ENCODE measurements around the gene SCYGR1.
"Not testable (repeated sequence)": the region's sequence is repeated elsewhere in the genome, so short reads cannot be mapped to it uniquely, and the experiment has no call there.

SCYGR1 gene

GRCh38 chr2:227402321-227402720 is 14.6 kb upstream of the SCYGR1 start:
- DNase-seq = no peak

DNA sequence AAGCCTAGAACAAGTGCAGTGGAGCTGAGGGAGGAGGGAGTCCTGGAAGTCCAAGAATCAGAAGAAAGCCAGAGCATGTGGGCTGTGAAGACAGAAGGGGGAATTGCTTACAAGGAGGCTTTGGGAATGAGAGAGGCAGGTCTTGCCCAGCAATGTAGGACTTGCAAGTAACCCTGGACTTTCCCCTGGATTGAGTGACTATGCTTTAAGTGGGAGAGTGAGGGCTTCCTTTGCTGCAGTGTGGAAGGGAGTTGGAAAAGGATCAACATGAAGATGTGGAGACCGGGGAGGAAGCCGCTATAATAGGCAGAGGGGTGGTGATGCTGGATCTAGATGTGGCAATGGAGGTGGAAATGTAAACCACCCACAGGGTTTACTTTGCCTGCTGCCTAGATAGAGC is 13.8 kb upstream of the SCYGR1 start:
- DNase-seq = no peak

GRCh38 chr2:227398684-227399670 is 11.2 kb upstream of the SCYGR1 start:
- DNase-seq = no peak

DNA sequence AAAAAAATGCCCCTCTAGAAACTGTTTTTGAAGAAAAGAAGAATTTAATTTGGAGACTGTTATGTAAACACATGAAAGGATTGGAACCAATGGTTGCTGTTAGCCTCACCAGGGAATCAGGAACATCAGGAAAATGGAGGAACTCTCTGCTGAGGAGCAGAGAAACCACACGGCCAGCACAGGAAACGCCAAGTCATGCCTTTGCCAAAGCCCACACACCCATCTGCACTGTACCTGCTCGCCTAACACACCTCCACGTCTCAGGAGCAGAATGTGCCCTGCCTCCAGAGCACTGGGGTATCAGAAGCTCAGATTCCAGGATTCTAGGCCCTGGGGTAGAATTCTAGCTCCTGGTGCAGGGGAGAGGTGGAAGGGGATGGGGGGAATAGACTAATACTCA is 9.8 kb upstream of the SCYGR1 start:
- no peak for DNase-seq

- no peak for DNase-seq
Observed at GRCh38 chr2:227395556-227395955, 7.8 kb upstream of the SCYGR1 start.

- no peak for DNase-seq
Observed at GRCh38 chr2:227394401-227394800, 6.7 kb upstream of the SCYGR1 start.

- DNase-seq = no peak
Observed at GRCh38 chr2:227390468-227391256, 2.9 kb upstream of the SCYGR1 start.

GRCh38 chr2:227389661-227390060 is 1.9 kb upstream of the SCYGR1 start:
- DNase-seq = no peak

GRCh38 chr2:227389231-227389630 is 1.5 kb upstream of the SCYGR1 start:
- DNase-seq = no peak

GRCh38 chr2:227388537-227389011 is 825 bp upstream of the SCYGR1 start:
- DNase-seq = no peak

GRCh38 chr2:227386630-227387029 is 1.1 kb downstream of the SCYGR1 start:
- no peak for DNase-seq

DNA sequence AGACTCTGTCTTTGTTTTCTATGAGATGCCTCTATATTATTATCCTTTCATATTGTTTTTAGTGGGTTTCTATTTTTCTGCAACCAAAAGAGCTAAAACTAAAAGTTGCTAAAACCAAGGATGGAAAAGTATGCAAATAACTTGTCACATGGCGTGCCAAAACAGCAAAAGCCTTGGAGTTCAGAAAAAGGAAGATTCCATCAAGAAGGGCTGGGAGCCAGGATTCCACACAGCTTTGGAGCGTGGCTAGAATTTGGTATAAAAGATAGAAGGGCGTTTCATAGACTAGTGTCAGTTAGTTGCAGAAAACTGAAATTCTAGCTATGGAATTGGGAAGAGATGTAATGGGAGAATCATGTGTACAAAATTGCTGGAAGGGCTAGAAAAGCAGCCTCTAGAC is 4.1 kb downstream of the SCYGR1 start:
- no peak for DNase-seq

GRCh38 chr2:227382241-227382835 is 5.4 kb downstream of the SCYGR1 start:
- DNase-seq = not testable (repeated sequence)

- no peak for DNase-seq
Observed at GRCh38 chr2:227379095-227379494, 8.7 kb downstream of the SCYGR1 start, which contains the start of gene TM4SF20. Gene TM4SF20, minus strand, starts transcription at chr2:227379306. Its CDS starts 38 bp downstream, at chr2:227379268.

DNA sequence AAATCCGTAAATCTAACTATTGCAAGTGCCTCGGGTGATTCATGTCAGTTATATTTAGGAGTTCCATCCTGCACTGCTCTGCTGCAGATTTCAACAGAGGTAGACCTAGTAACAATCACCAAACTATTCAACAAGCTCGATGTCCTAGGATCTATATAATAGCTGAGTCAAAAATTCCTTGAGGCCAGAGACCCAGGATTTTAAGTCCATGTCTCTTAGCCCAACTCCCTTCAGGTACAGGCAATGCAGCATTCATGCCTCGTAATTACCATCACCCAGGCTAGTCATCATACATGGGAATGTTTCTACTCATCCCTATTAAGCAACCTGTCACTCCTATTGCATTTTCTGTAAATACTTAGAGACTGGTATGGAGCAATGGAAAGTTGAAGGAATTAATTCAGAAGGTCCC is 9.4 kb downstream of the SCYGR1 start:
- no peak for DNase-seq

GRCh38 chr2:227377467-227378351 is 10.0 kb downstream of the SCYGR1 start:
- no peak for DNase-seq

GRCh38 chr2:227376656-227377396 is 10.9 kb downstream of the SCYGR1 start:
- no peak for DNase-seq

DNA sequence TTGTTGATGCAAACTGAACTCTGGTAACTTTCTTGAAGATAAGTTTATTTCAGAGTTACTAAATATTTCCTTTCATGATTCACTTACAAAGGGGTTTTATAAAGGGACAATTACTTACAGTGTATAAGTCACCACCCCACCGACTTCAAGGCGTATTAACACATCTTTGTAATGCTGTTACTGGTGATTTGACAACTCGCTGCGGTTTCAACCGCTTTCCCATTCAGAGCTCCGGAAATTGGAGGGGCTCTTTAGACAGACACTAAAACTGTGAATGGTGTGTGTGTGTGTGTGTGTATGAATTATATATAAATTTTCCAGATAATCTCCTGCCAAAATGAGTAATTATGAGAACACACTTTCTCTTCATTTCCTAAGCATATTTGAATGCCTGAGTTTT is 13.6 kb downstream of the SCYGR1 start:
- DNase-seq = peak in 1 of 5 donors; percentile 39

GRCh38 chr2:227373389-227373788 is 14.4 kb downstream of the SCYGR1 start:
- DNase-seq = no peak

DNA sequence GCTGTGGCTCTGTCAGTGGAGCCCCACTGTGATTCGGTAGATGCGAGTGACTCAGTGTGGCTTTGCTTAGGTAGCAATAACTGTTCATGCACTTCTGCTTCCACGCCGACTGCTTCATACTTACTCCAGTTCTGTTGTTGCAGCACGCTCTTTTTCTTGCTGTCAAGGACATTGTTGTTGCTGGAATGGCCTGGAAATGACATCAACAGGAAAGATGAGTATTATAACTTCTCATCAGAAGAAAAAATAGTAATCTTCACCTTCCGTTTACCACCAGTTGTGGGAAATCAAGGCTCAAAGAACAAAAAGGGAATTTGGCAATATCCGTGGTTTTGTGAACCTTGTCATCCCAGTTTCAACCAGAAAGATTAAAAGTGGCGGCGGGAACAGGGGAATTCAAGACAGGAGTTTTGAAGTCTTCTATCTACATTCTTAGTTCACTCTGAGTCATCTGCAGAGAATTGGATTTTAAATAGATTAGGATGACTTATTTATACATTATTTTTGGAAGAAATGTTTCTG is 16.9 kb downstream of the SCYGR1 start:
- DNase-seq = no peak

DNA sequence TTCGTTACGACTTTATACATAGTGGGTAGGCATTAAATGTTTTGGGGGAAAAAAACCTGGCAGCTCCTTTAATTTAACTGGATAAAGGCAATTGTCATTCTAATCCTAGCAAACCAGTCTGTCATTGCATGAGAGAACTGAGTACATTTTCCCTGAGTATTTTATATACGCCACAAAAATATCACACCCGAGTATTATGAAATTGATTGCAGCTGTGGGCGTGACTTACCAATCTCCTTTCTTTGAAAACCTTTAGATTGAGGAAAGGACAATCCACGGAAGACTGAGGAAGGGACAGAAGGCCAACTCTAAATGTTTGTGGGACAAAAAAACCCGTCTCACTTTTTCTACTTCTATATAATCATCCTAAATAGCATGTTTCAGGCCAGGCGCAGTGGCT is 17.7 kb downstream of the SCYGR1 start:
- no peak for DNase-seq

Data from T-helper 1 cell (primary cell).